Epidermal melanocyte (primary cell): ENCODE results near the gene MAP3K15.
A peak's percentile ranks its signal among the peaks of the same experiment; 100 is the strongest.

Experiments
- DNase-seq: peaks from one replicate; pipeline ENCODE4 v3.0.0; 2011; ENCODE audit warnings: low spot score; ENCODE audit not compliant: insufficient read length

MAP3K15 gene

DNA sequence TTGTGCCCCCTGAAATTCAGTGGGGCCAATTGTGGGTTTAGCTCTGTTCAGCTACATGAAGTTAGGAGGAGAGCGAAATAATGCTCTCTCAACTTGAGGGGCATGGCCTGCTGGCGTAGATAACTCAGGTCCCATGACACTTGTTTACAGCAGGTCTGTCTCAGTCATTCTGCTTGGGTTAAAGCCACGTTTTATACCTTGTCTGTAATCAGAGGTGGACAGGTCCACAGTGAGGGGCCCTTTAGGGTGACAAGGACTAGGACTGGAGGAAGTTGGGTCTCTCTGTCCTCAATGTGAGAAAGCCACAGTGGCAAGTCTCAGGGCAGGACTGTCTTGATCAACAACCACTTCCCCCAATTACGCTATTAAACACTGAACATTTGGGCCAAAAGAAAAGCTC is 122.6 kb downstream of the MAP3K15 start:
- no peak for DNase-seq

DNA sequence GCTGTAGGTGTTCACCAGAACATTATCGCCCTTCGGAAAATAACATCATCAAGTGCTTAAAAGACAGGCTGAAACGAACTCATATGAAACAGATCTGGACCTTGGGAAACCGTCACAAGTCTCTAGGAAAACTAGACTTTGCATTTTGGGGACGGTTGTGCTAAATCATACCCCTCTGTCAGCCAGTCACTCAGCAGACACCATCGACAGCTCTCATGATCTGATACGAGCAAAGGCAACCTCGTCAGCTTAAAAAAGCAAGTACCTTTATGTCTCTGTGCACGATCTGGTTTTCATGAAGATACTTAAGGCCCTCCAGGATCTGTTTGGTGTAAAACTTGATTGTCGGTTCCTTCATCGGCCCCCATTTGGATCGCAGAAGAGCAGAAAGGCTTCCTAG is 123.2 kb downstream of the MAP3K15 start:
- DNase-seq = no peak

DNA sequence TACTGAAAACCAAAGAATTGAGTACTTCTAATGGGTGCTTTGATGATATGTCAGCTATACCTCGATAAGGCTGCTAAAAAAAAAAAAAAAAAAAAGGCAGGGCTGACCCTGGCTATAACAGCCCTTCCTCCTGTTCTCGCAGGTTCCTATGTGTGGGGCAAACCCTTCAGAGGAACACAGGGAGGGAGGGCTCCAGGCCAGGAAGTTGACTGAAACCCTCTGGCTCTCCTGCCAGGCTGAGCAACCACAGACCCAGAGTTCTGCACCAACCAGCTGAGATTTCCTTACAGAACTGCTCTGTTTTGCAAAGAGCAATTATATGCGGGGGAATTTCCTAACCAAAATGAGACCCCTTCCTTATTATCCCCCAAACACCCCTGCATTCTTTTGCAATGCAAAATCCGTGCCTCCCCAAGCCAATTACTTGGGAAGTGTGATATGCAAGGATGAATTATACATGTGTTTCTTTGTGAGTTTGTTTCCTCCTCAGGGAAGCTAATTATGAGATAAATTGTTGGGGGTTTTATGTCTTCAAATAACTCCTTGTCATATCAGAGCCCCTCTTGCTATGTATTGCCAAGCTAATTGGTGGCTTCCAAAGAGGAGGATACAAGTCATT is 126.0 kb downstream of the MAP3K15 start:
- DNase-seq = no peak

DNA sequence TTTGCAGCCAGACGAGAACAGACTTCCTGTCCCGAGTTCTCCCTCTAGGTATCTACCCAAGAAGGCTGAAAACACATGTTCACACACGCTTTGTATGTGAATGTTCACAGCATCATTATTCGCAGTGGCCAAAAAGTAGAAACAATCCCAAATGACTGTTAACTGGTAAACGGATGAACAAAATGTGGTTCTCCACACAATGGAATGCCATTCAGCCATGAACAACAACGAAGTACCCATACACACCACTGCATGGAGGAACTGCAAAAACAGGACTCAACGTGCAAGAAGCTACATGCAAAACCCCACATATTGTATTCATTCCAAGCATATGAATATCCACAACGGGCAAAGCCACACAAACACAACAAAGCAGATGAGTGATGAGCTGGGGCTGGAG is 126.6 kb downstream of the MAP3K15 start:
- no peak for DNase-seq

- DNase-seq = no peak
Measured at GRCh38 chrX:19388064-19388679, 127.1 kb downstream of the MAP3K15 start.

- no peak for DNase-seq
Measured at GRCh38 chrX:19386679-19387078, 128.6 kb downstream of the MAP3K15 start.

DNA sequence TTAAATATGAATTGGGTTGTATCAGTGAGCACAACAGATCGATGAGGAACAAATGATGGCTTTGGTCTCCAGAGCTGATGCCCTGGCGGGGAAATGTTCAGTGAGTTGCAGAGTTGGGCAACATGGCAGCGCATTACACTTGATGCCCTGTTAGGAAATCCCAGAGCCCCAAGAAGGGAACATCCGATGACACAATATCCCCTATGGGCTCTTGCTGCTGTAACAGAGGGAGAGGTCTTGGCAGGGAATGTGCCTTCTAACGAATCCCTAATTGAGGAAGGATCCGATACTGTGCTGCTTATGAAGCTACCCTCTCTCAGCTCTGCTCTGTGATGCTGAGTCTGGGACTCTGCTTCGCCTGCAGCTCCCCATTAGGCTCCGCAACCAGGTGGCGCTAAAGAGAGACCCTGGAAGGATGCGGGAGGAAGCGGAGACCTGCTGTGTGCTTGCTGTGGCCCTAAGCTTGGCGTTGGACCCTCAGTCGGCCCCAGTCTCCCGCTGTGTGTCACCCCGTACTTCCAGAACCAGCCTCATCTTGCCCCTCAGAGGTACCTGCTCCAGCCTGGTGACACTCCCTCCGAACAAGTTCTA is 132.7 kb downstream of the MAP3K15 start:
- DNase-seq = no peak

DNA sequence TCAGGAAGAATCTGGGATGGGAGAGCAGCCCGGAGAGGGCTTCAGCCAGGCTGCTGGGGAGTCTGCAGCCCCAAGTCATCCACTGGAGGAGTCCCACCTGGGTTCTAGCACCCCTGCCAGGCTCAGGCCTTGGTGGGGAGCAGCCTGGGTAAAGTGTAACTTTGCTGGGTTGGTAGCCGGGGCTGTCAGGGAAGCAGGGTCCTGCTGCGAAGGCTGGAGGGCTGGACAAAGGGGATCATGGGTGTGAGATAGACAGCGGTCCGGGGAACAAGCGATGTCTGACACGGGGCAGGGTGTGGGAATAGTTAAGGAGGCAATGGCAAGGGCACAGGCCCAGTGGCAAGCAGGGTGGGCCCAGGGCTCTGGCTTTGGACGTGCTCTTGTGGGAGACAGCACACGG is 134.0 kb downstream of the MAP3K15 start:
- no peak for DNase-seq

DNA sequence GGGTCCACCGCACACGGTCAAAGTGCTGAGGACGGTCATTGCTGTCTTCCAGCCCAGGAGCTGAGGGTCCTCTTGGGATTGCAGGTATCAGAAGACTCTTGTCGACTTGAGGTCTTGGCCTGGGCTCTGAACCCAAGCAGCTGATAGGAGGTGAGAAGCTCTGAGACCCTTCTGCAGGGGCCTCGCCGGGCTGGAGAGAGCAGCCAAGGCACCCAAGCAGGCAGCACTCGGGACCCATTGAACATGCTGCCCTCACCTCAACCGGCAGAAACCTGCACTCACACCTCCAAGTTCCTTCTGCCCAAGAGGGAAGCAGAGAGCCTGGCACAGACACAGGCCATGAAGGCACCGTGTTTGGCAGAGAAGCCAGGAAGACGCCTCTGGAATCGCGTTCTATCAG is 137.5 kb downstream of the MAP3K15 start:
- DNase-seq = no peak

GRCh38 chrX:19375546-19375945 is 139.8 kb downstream of the MAP3K15 start:
- no peak for DNase-seq

DNA sequence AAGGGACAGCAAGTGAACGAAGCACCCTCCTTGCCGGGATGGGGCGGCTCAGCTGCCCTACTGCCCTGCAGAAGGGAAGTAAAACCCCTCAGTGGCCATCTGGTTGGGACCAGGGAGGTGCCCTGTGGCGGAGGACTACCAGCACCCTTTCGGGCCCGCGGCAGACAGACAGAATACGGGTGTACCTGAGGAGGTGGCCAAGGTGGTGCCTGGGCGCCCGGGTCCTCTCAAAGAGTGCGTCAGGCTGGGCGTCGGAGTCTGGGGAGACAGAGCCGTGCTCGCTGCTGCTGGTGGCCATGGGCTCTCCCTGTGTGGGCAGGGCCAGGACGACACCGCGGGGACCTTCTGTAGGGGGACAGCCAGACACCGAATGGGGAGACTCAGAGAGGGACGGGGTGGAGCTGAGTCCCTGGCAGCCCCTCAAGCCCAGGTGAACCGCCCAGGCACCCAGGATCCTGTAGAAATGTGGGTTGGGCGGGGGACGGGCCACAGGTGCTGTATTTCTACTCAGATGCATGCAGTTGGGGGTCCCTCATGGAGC is 141.9 kb downstream of the MAP3K15 start:
- DNase-seq = no peak

GRCh38 chrX:19372547-19373331 is 142.6 kb downstream of the MAP3K15 start:
- no peak for DNase-seq

- peak; percentile 49 for DNase-seq
Measured at GRCh38 chrX:19372170-19372546, 143.2 kb downstream of the MAP3K15 start.

DNA sequence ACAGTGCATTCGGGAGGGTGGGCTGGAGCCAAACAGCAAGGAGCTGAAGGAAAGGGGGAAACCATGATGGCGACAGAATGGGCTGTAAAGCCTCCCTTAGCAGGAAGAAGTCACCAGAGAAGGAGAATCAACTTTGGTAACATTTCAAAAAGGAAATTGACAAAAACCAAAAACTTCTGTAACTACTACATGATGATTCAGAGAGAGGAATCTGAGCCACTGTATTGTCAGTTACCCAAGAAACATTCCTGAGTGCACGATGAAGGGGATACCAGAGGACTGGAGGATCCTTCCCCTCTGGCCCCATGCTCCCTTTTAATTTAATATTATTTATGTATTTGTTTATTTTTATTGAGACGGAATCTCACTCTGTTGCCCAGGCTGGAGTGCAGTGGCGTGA is 145.2 kb downstream of the MAP3K15 start:
- DNase-seq = no peak

GRCh38 chrX:19368576-19368975 is 146.7 kb downstream of the MAP3K15 start:
- no peak for DNase-seq

DNA sequence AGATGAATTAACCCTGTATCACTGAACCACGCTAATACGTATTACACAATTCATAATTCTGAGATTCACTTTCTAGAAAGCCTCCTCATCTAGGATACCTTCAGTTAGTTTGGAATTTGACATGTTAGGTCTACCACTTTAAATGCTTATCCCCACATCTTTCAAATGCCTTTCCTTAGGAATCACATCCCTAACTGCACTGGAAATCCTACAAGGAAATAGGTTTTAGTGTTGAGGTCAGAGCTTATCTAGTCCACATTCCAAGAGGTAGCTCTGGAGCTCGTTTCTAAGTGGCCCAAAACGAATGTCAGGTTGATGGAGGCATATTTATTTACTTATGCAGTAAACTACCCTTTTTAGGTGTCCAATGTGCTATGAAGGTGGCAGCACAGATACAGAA is 153.6 kb downstream of the MAP3K15 start:
- DNase-seq = no peak

DNA sequence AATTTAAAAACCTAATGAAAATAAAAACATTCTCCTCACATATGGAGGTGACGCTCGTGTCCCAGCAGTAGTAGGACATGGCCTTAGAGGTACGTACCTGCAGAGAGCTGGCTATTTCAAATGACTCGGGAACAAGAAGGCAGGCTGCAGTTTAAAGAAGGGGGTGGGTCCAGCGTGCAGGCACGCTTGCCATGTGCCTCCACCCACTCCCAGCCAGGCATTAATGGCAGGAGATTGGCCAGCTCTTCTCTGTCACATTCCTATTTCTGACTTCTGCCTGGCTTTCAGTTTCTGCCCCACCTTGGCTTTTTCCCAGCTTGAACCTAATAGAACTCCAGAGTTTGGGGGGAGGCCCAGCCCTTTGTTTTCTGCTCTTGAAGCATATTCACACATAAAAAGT is 154.4 kb downstream of the MAP3K15 start:
- DNase-seq = no peak

- no peak for DNase-seq
Measured at GRCh38 chrX:19358521-19358920, 156.8 kb downstream of the MAP3K15 start.

GRCh38 chrX:19354625-19355024 is 160.7 kb downstream of the MAP3K15 start:
- DNase-seq = no peak

DNA sequence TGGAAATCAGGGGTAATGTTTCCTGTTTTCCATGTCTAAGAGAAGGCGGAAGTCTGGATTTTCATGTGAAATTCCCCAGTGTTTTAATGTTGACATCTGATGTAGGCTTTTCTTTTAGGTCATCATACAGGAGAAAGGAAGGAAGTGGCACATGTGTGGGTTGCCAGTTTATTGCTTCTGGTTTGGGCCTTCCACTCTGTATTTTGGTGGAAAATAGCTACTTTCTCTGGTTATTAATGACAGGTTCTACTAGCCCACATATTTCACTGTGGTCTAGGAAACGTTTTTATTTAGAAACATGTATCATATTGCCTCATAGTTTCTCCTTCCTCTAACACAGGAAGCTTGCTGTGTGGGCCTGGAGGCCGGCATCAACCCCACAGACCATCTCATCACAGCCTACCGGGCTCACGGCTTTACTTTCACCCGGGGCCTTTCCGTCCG is 164.3 kb downstream of the MAP3K15 start:
- no peak for DNase-seq

DNA sequence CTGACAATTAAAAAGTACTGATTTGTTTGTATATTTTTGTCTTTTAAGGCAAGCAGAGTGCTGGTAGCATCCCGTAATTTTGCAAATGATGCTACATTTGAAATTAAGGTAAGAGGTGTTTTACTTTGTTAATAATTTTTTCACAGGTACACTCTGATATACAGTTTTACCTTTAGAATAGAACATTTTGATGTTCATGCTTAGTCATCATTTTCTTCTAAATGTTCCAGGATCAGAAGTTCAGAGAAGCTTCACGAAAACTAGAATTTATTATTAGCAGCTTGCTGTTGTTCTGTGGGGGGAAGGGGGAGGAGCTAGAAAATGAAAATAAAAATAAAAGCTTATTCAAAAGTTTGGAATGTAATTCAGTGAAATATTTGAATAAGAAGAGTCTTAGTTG is 166.0 kb downstream of the MAP3K15 start:
- no peak for DNase-seq

- DNase-seq = no peak
Measured at GRCh38 chrX:19347916-19348315, 167.4 kb downstream of the MAP3K15 start.
